ENCODE measurements around the gene LRRC52.

- TF ChIP-seq CTCF (IDR thresholded peaks at IDR 0.05) = no peak
- no peak for TF ChIP-seq POLR2A (IDR thresholded peaks at IDR 0.05)
These were observed 20.8 kb downstream of the LRRC52 start for GRCh38 chr1:165564561-165564960.

Data from testis (tissue), 2 donors.